ENCODE data around the gene DHRS7B. TPM values are rescaled to one million over a fixed set of nuclear protein-coding genes. Genes with fewer than 3 reads are reported as not detected.

DHRS7B gene
- total and polyA plus RNA-seq, 2 of the 13 experiments (the other 11 are each of a cell fraction or from before 2014, with no cell fraction given) = 20.0 to 35.8 TPM

- no peak overlapping the region for H3K4me2 ChIP-seq (ENCODE audit: low read depth, low read length)
- H3K79me2 ChIP-seq (ENCODE audit: insufficient read depth, low read length) = no peaks in the 10 kb centered on the region
- TF ChIP-seq PPARG (CRISPR knock-in tag; conservative IDR thresholded peaks at IDR 0.05) (no peak), ZNF710 (CRISPR knock-in tag; IDR thresholded peaks at IDR 0.05; ENCODE audit: borderline replicate concordance) (no peak), ZNF343 (CRISPR knock-in tag; IDR thresholded peaks at IDR 0.05) (no peak), ZNF841 (CRISPR knock-in tag; IDR thresholded peaks at IDR 0.05; ENCODE audit: borderline replicate concordance) (no peak), ZFP41 (CRISPR knock-in tag; IDR thresholded peaks at IDR 0.05; ENCODE audit: borderline replicate concordance) (no peak), ARID4A (CRISPR knock-in tag; IDR thresholded peaks at IDR 0.05; ENCODE audit: borderline replicate concordance) (no peak), KDM3A (CRISPR knock-in tag; IDR thresholded peaks at IDR 0.05; ENCODE audit: low read depth) (no peak), BRF2 (CRISPR knock-in tag; IDR thresholded peaks at IDR 0.05) (no peak), KDM2A (CRISPR knock-in tag; IDR thresholded peaks at IDR 0.05; ENCODE audit: borderline replicate concordance, low read depth) (no peak), ZNF431 (CRISPR knock-in tag; IDR thresholded peaks at IDR 0.05; ENCODE audit: borderline replicate concordance, low read depth) (no peak), SMAD9 (CRISPR knock-in tag; IDR thresholded peaks at IDR 0.05) (no peak)
- H3K27me3 ChIP-seq (ENCODE audit: control insufficient read depth in 1 of 2, insufficient read depth in 2 of 2, low read length in 2 of 2) = no peaks in the 10 kb centered on the region
- FAIRE-seq (no peak), DNase-seq (ENCODE audit: low spot score) (no peak), ATAC-seq (no peak)
- BruUV-seq (replicated peaks) = no TSS peak
- in situ Hi-C loops (cut with HindIII; ENCODE audit: extremely low pct_ligation_motif_present, low pct_unique_long_range_greater_than_20kb) (no loop called here), intact Hi-C loops (cut with micrococcal nuclease; ENCODE audit: unreplicated experiment) (no loop called here)
- H3K4me1 ChIP-seq (ENCODE audit: insufficient read depth, low read length) = no peaks in the 10 kb centered on the region
- H3K9me3 ChIP-seq (ENCODE audit: low read length) = no peaks in the 10 kb centered on the region
- H3K9ac ChIP-seq (ENCODE audit: insufficient read depth, low read depth, low read length) = no peak overlapping the region
- H3K27ac ChIP-seq (ENCODE audit: extremely low read length, insufficient read depth, low read length) = no peak overlapping the region
- H3K36me3 ChIP-seq (replicated peaks in 1 of 2; ENCODE audit: control insufficient read depth in 1 of 2, insufficient read depth in 2 of 2, low read length in 2 of 2) = no peaks in the 10 kb centered on the region
- H4K20me1 ChIP-seq (ENCODE audit: insufficient read depth, low read length) = no peaks in the 10 kb centered on the region
- ChIA-PET POLR2A (no interaction called here), CTCF (ENCODE audit: low intra/inter-chr PET ratio, low total read pairs) (no interaction called here)
- WGBS (ENCODE audit: low lambda C conversion rate) = 93% methylated on average over 1 of the region's 1 CpG
- H2AFZ ChIP-seq (ENCODE audit: low read length) = no peak overlapping the region
- no peak overlapping the region for H3K4me3 ChIP-seq (replicated peaks in 1 of 3; ENCODE audit: insufficient read depth in 1 of 3, low read depth in 2 of 3, low read length in 3 of 3)
These were observed 22.9 kb downstream of the DHRS7B start for GRCh38 chr17:21149621-21150020.
